Measurements from ENCODE around the gene KCNJ9.

KCNJ9 gene

DNA sequence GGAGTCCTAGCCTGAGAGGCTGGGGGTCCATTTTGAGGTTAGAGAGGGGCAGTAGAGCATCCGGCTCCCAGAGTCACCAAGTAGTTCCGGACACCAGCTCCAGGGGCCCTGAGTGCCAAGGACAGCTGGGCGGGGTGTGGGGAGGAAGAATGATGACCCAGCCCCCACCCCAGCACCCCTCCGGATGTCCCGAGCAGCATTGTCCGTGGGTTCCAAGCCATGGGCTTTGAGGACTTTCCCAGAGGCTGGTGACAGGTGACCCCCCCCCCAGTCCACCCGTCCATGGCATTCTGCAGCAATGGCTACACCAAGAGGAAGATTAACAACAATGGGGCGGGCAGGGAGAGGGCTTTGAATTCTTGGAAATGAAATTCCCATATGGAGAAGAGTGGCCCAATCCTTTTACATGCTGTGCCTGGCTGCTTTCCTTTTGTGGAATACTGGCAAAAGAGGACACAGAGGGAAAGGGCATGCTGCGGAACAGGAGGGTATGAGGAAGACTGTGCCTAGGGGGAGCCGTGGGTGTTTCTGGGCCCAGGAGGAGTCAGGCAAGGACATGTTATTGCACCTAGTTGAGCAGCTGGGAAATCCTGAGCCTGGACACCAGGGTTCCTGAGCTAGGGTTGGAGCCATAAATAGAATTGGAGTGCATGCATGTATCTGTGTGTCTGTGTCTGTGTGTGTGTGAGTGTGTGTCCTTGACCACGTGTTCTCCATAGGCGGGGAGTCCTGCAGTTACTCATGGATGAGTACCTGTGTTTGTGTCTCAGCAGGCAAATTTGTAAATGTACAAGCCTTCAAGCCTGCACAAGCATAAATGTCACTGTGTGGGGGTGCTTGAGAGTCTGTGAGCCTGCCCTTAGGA lies 35.2 kb downstream of the KCNJ9 start:
- Histone ChIP-seq H3K4me1 (no peaks in the 10 kb centered on the region), H3K27ac (no peak overlapping the region), H3K36me3 (ENCODE audit: control insufficient read depth, insufficient read depth, low read length) (no peaks in the 10 kb centered on the region), H2AFZ (no peak overlapping the region), H3K79me2 (no peaks in the 10 kb centered on the region), H3K27me3 (ENCODE audit: control insufficient read depth, insufficient read depth, low read length) (no peaks in the 10 kb centered on the region), H3K4me2 (ENCODE audit: low read length) (no peak overlapping the region), H3K9me3 (ENCODE audit: control insufficient read depth, low read length) (no peaks in the 10 kb centered on the region), H3K4me3 (ENCODE audit: low read depth, low read length) (no peak overlapping the region), H3K9ac (no peak overlapping the region)
- TF ChIP-seq, protein P1, sequence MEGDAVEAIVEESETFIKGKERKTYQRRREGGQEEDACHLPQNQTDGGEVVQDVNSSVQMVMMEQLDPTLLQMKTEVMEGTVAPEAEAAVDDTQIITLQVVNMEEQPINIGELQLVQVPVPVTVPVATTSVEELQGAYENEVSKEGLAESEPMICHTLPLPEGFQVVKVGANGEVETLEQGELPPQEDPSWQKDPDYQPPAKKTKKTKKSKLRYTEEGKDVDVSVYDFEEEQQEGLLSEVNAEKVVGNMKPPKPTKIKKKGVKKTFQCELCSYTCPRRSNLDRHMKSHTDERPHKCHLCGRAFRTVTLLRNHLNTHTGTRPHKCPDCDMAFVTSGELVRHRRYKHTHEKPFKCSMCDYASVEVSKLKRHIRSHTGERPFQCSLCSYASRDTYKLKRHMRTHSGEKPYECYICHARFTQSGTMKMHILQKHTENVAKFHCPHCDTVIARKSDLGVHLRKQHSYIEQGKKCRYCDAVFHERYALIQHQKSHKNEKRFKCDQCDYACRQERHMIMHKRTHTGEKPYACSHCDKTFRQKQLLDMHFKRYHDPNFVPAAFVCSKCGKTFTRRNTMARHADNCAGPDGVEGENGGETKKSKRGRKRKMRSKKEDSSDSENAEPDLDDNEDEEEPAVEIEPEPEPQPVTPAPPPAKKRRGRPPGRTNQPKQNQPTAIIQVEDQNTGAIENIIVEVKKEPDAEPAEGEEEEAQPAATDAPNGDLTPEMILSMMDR (IDR thresholded peaks at IDR 0.05), result no peak

DNA sequence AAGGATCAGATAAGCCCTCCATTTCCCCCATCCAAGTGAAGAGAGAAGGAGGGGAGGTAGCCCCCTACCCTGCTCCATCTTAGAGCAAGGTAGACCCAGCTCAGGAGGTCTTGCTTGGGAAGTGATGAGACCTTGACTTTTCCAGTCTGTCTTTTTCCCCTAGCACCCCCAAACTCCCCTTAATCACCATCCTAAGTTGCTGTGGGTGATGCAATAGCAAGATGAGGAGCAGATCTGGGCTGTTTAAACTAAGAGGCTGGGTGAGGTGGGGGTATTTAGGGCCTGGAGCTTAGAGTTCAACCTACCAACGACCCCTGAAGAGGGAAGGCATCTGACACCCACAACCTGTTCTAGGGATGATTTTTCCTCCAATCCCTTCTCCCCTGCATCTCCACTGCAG lies 36.0 kb downstream of the KCNJ9 start:
- Histone ChIP-seq H3K36me3 (ENCODE audit: control insufficient read depth, insufficient read depth, low read length) (no peaks in the 10 kb centered on the region), H3K27ac (no peak overlapping the region), H3K4me1 (no peaks in the 10 kb centered on the region), H2AFZ (no peak overlapping the region), H3K4me3 (ENCODE audit: low read depth, low read length) (no peak overlapping the region), H3K27me3 (ENCODE audit: control insufficient read depth, insufficient read depth, low read length) (no peaks in the 10 kb centered on the region), H3K4me2 (ENCODE audit: low read length) (no peak overlapping the region), H3K9me3 (ENCODE audit: control insufficient read depth, low read length) (no peaks in the 10 kb centered on the region), H3K79me2 (no peaks in the 10 kb centered on the region), H3K9ac (no peak overlapping the region)
- TF ChIP-seq, protein P1 (IDR thresholded peaks at IDR 0.05), result no peak

DNA sequence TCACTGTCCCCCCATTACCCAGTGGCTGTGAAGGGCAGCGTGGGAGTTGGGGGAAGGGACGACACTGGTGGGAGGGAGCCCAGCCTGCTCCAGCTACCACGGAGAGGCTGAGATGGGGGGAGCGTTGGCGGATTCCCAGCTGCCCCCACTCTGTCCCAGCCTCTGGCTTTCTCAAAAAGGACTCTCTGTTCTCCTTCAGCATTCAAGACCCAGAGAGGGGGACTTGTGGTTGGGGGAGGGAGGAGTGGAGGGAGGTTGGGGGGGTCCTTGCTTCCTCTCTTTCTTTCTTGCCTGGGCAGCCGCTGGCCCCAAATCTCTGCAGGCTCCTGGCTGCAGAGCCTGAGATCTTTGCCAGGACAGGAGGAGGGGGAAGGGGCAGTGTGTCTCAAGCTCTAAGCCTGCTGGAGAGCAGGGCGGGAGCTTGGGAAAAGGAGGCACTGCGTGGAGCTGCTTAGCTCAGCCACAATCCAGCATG lies 36.4 kb downstream of the KCNJ9 start:
- Histone ChIP-seq H2AFZ (no peak overlapping the region), H3K36me3 (ENCODE audit: control insufficient read depth, insufficient read depth, low read length) (no peaks in the 10 kb centered on the region), H3K9me3 (ENCODE audit: control insufficient read depth, low read length) (no peaks in the 10 kb centered on the region), H3K27me3 (ENCODE audit: control insufficient read depth, insufficient read depth, low read length) (no peaks in the 10 kb centered on the region), H3K27ac (no peak overlapping the region), H3K4me2 (ENCODE audit: low read length) (no peak overlapping the region), H3K4me3 (ENCODE audit: low read depth, low read length) (no peak overlapping the region), H3K9ac (no peak overlapping the region), H3K79me2 (no peaks in the 10 kb centered on the region), H3K4me1 (no peaks in the 10 kb centered on the region)
- TF ChIP-seq, protein P1 (IDR thresholded peaks at IDR 0.05), result no peak

DNA sequence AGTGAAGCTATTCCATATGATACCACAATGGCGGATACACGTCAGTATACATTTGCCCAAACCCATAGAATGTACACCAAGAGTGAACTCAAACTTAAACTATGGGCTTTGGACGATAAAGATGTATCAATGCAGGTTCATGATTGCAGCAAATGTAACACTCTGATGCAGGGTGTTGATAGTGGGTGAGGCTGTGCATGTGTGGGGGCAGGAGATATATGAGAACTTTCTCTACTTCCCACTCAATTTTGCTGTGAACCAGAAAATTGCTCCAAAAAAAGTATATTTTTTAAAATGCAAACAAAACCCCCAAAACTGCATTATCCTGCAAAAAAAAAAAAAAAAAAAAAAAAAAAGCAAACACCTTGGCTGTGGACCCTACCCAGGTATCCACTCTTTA lies 37.6 kb downstream of the KCNJ9 start:
- no peaks in the 10 kb centered on the region for H3K4me1 ChIP-seq
- H3K27ac ChIP-seq, result no peak overlapping the region
- H3K4me3 ChIP-seq (ENCODE audit: low read depth, low read length), result no peak overlapping the region
- H3K4me2 ChIP-seq (ENCODE audit: low read length), result no peak overlapping the region
- no peak overlapping the region for H2AFZ ChIP-seq
- H3K36me3 ChIP-seq (ENCODE audit: control insufficient read depth, insufficient read depth, low read length), result no peaks in the 10 kb centered on the region
- no peaks in the 10 kb centered on the region for H3K27me3 ChIP-seq (ENCODE audit: control insufficient read depth, insufficient read depth, low read length)
- no peak overlapping the region for H3K9ac ChIP-seq
- TF ChIP-seq, protein P1 (IDR thresholded peaks at IDR 0.05), result no peak
- H3K9me3 ChIP-seq (ENCODE audit: control insufficient read depth, low read length), result no peaks in the 10 kb centered on the region
- H3K79me2 ChIP-seq, result no peaks in the 10 kb centered on the region

DNA sequence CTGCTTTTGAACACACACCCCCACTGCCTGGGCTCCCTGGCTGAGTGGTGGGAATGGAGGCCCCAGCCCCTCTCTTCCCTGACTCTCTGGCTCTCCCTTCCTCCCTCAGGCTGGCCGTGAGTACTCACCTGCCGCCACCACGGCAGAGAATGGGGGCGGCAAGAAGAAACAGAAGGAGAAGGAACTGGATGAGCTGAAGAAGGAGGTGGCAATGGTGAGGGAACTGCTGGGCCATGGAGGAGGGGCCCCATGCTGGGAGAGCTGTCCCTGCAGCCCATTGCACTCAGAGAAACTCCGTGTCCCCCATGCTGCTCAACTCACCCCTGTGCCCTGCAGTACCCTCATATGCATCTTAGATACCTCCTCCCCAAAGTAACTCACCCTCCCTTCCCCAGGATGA lies 39.5 kb downstream of the KCNJ9 start:
- Histone ChIP-seq H3K79me2 (no peaks in the 10 kb centered on the region), H3K9ac (no peak overlapping the region), H3K4me2 (ENCODE audit: low read length) (no peak overlapping the region), H3K9me3 (ENCODE audit: control insufficient read depth, low read length) (no peaks in the 10 kb centered on the region), H3K4me3 (ENCODE audit: low read depth, low read length) (no peak overlapping the region), H2AFZ (no peak overlapping the region), H3K27me3 (ENCODE audit: control insufficient read depth, insufficient read depth, low read length) (no peaks in the 10 kb centered on the region), H3K4me1 (no peaks in the 10 kb centered on the region), H3K27ac (no peak overlapping the region), H3K36me3 (ENCODE audit: control insufficient read depth, insufficient read depth, low read length) (no peaks in the 10 kb centered on the region)
- TF ChIP-seq, protein P1 (IDR thresholded peaks at IDR 0.05), result no peak

All from parathyroid adenoma (tissue), 2 donors.